Spleen (tissue), 11 donors: ENCODE measurements around the gene MOB3A. TPM values are rescaled to one million over a fixed set of nuclear protein-coding genes. Genes with fewer than 3 reads are reported as not detected.

Source experiments
- DNase-seq: peaks from one replicate; pipeline ENCODE4 v3.0.0-alpha.2; 2020
- H3K27ac ChIP-seq, 8 donors: fragments of 200-600 bp; sonication (generic) in 7 of 8; 1 replicate in 4 of 8; 2 replicates in 4 of 8; pipeline versions ENCODE4 v1.5.0 to v1.8.0; 2016 to 2021; ENCODE audit warnings: inconsistent platforms in 4 of 8, mild to moderate bottlenecking in 4 of 8, moderate library complexity in 1 of 8
- H3K27me3 ChIP-seq, 7 donors: fragments of 200-600 bp; sonication (generic) in 6 of 7; replicated peaks in 1 of 7; 1 replicate in 4 of 7; 2 replicates in 3 of 7; pipeline versions ENCODE4 v1.5.0 to v1.8.0; 2016 to 2021; ENCODE audit warnings: inconsistent platforms in 3 of 7, mild to moderate bottlenecking in 1 of 7
- H3K36me3 ChIP-seq, 6 donors: fragments of 200-600 bp; sonication (generic) in 5 of 6; 1 replicate in 4 of 6; 2 replicates in 2 of 6; pipeline versions ENCODE4 v1.5.0 to v1.8.0; 2016 to 2021; ENCODE audit warnings: inconsistent platforms in 2 of 6
- H3K4me1 ChIP-seq, 6 donors: fragments of 200-600 bp; sonication (generic) in 5 of 6; 1 replicate in 3 of 6; 2 replicates in 3 of 6; pipeline versions ENCODE4 v1.5.0 to v1.8.0; 2016 to 2021; ENCODE audit warnings: inconsistent platforms in 3 of 6
- H3K4me3 ChIP-seq, 8 donors: fragments of 200-600 bp; sonication (generic) in 7 of 8; 1 replicate in 4 of 8; 2 replicates in 4 of 8; pipeline versions ENCODE4 v1.5.0 to v1.8.0; 2016 to 2021; ENCODE audit warnings: inconsistent platforms in 4 of 8, mild to moderate bottlenecking in 4 of 8, moderate library complexity in 2 of 8
- H3K9me3 ChIP-seq, 8 donors: fragments of 200-600 bp; sonication (generic) in 7 of 8; 1 replicate in 4 of 8; 2 replicates in 4 of 8; pipeline versions ENCODE4 v1.5.0 to v1.8.0; 2016 to 2021; ENCODE audit warnings: inconsistent platforms in 4 of 8
- POLR2A ChIP-seq, 3 donors: fragments of 450-650 bp; IDR thresholded peaks; one replicate each; pipeline ENCODE4 v1.5.1; 2017; ENCODE audit warnings: antibody characterized with exemption in 3 of 3, mild to moderate bottlenecking in 1 of 3
- POLR2AphosphoS5 ChIP-seq, 3 donors: sonication (generic); formaldehyde crosslinking; IDR thresholded peaks; one replicate each; pipeline ENCODE4 v1.5.1; 2017; ENCODE audit warnings: antibody characterized with exemption in 3 of 3
- WGBS, 5 donors: extraction: QIAGEN DNeasy Blood & Tissue Kit in 3 of 5; methylation state at CpG; one replicate each; pipeline versions ENCODE4 v1.1.5 to v1.1.7; 2013 to 2018; 5-methylcytosine and 5-hydroxymethylcytosine counted together
- intact Hi-C: fragments of 100-400 bp; cut with DNase I; formaldehyde crosslinking; loops from one replicate; pipeline ENCODE4 v1.15.0; 2023; ENCODE audit warnings: low total_unique reads
- polyA plus RNA-seq, 3 donors: library from polyadenylated mRNA; stranded (reverse); fragments of 200-250 nt; gene quantifications; one replicate each; pipeline ENCODE4 v1.2.1, GENCODE V29; 2013
- total RNA-seq, 7 donors: library from RNA; depleted of rRNA in 3 of 7; stranded (reverse); fragments of >200 nt in 3 of 7; fragmentation: NEBNext Ultra II Directional in 4 of 7; extraction: Animal tissue kit (Norgen Biotek cat#: 25700) in 4 of 7; gene quantifications; one replicate each; pipeline versions ENCODE4 v1.1.0 to v1.2.1, GENCODE V29; 2016 to 2021
- TF ChIP-seq, protein P1 (sequence below), 11 experiments: fragments of 200-600 bp in 7 of 11; fragments of 450-650 bp in 4 of 11; sonication (generic) in 4 of 11; IDR thresholded peaks in 8 of 11; conservative IDR thresholded peaks in 3 of 11; 1 replicate in 7 of 11; 2 replicates in 4 of 11; pipeline versions ENCODE4 v1.4.0 to v1.8.0; 2016 to 2021; ENCODE audit warnings: antibody characterized with exemption in 11 of 11, inconsistent platforms in 4 of 11, mild to moderate bottlenecking in 1 of 11
- donor health status: healthy with polysubstance abuse.
- donor health status: DM: no; HTN: no; CAD: no; lungs with moderate emphysema.
- donor health status: DM: no; HTN: no; CAD: no.
- donor health status: Bipolar disorder and iron deficiency.
- donor health status: healthy.
- donor health status: DM: no; HTN: no; CAD: no.
- donor health status: DM: yes; HTN: yes; CAD: no.

Gene MOB3A
- total and polyA plus RNA-seq, 10 donors = 24.2 to 161 (median 103) TPM

- Histone ChIP-seq H3K27me3 (no peaks in the 10 kb centered on the region), H3K27ac (no peak overlapping the region), H3K9me3 (no peaks in the 10 kb centered on the region), H3K4me3 (no peak overlapping the region), H3K4me1 (no peaks in the 10 kb centered on the region), H3K36me3 (peaks cover 2 to 97% (median 90%) of the 10 kb centered on the region in 6 donors)
- TF ChIP-seq POLR2AphosphoS5 (IDR thresholded peaks at IDR 0.05) = peak in 1 of 3 donors; percentile 46
- no peak for TF ChIP-seq POLR2A (IDR thresholded peaks at IDR 0.05)
- TF ChIP-seq, protein P1, sequence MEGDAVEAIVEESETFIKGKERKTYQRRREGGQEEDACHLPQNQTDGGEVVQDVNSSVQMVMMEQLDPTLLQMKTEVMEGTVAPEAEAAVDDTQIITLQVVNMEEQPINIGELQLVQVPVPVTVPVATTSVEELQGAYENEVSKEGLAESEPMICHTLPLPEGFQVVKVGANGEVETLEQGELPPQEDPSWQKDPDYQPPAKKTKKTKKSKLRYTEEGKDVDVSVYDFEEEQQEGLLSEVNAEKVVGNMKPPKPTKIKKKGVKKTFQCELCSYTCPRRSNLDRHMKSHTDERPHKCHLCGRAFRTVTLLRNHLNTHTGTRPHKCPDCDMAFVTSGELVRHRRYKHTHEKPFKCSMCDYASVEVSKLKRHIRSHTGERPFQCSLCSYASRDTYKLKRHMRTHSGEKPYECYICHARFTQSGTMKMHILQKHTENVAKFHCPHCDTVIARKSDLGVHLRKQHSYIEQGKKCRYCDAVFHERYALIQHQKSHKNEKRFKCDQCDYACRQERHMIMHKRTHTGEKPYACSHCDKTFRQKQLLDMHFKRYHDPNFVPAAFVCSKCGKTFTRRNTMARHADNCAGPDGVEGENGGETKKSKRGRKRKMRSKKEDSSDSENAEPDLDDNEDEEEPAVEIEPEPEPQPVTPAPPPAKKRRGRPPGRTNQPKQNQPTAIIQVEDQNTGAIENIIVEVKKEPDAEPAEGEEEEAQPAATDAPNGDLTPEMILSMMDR (IDR thresholded peaks at IDR 0.05 in 8 of 11, conservative IDR thresholded peaks at IDR 0.05 in 3 of 11) = no peak
- no peak for DNase-seq
- WGBS, 5 donors = 90 to 98% (median 95%) methylated on average over 19 to 24 of the region's 24 CpGs
- intact Hi-C loops = no loop called here
Measured at GRCh38 chr19:2126879-2127518, 30.9 kb upstream of the MOB3A start.

GRCh38 chr19:2123682-2124387, 27.7 kb upstream of the MOB3A start:
- no peak for DNase-seq
- Histone ChIP-seq H3K9me3 (no peaks in the 10 kb centered on the region), H3K36me3 (peaks cover 6 to 97% (median 93%) of the 10 kb centered on the region in 6 donors), H3K27me3 (no peaks in the 10 kb centered on the region), H3K4me3 (no peak overlapping the region), H3K4me1 (no peaks in the 10 kb centered on the region), H3K27ac (no peak overlapping the region)
- peak in 2 of 3 donors; percentile 4 to 71 for TF ChIP-seq POLR2AphosphoS5 (IDR thresholded peaks at IDR 0.05)
- no peak for TF ChIP-seq POLR2A (IDR thresholded peaks at IDR 0.05)
- intact Hi-C loops = no loop called here
- WGBS, 5 donors = 87 to 95% (median 94%) methylated on average over 7 to 25 of the region's 25 CpGs

- no peak for DNase-seq
- WGBS, 5 donors = 90 to 99% (median 95%) methylated on average over 4 to 10 of the region's 10 CpGs
- no peak overlapping the region for H3K4me3 ChIP-seq
- intact Hi-C loops = no loop called here
- H3K27ac ChIP-seq = no peak overlapping the region
- peaks cover 6 to 100% (median 98%) of the 10 kb centered on the region in 6 donors for H3K36me3 ChIP-seq
- H3K4me1 ChIP-seq = no peaks in the 10 kb centered on the region
- no peaks in the 10 kb centered on the region for H3K9me3 ChIP-seq
- TF ChIP-seq POLR2AphosphoS5 (IDR thresholded peaks at IDR 0.05) = no peak
- no peak for TF ChIP-seq POLR2A (IDR thresholded peaks at IDR 0.05)
- TF ChIP-seq, protein P1 (IDR thresholded peaks at IDR 0.05 in 8 of 11, conservative IDR thresholded peaks at IDR 0.05 in 3 of 11) = no peak
- H3K27me3 ChIP-seq = no peaks in the 10 kb centered on the region
Measured at GRCh38 chr19:2122982-2123381, 26.9 kb upstream of the MOB3A start.

- WGBS, 5 donors = 91 to 96% (median 94%) methylated on average over 15 of the region's 15 CpGs
- intact Hi-C loops = no loop called here
- TF ChIP-seq, protein P1 (IDR thresholded peaks at IDR 0.05 in 8 of 11, conservative IDR thresholded peaks at IDR 0.05 in 3 of 11) = no peak
- TF ChIP-seq POLR2AphosphoS5 (IDR thresholded peaks at IDR 0.05) (no peak), POLR2A (IDR thresholded peaks at IDR 0.05) (no peak)
- H3K36me3 ChIP-seq = peaks cover 6 to 100% (median 98%) of the 10 kb centered on the region in 6 donors
- DNase-seq = peak; percentile 62
- H3K4me3 ChIP-seq = no peak overlapping the region
- H3K27me3 ChIP-seq = no peaks in the 10 kb centered on the region
- H3K9me3 ChIP-seq = no peaks in the 10 kb centered on the region
- no peak overlapping the region for H3K27ac ChIP-seq
- peaks cover 0 to 4% (median 0%) of the 10 kb centered on the region in 6 donors for H3K4me1 ChIP-seq
Measured at GRCh38 chr19:2122251-2122650, 26.1 kb upstream of the MOB3A start.
